Vagina (tissue), 2 donors: ENCODE measurements around the gene DUSP8.
"Not testable (repeated sequence)": the region's sequence is repeated elsewhere in the genome, so short reads cannot be mapped to it uniquely, and the experiment has no call there.

Experiments used
- POLR2A ChIP-seq, 2 donors: fragments of 450-650 bp; IDR thresholded peaks; one replicate each; pipeline ENCODE4 v1.6.1; 2017; ENCODE audit warnings: antibody characterized with exemption in 2 of 2, mild to moderate bottlenecking in 2 of 2, moderate library complexity in 2 of 2
- POLR2AphosphoS5 ChIP-seq, 2 donors: sonication (generic); formaldehyde crosslinking; IDR thresholded peaks; one replicate each; pipeline ENCODE4 v1.9.0; 2017; ENCODE audit warnings: antibody characterized with exemption in 2 of 2, mild to moderate bottlenecking in 2 of 2, low read depth in 1 of 2; ENCODE audit not compliant: insufficient read depth in 1 of 2
- TF ChIP-seq, protein P1 (sequence below), 3 experiments: fragments of 450-650 bp in 2 of 3; fragments of 200-600 bp in 1 of 3; sonication (generic) in 1 of 3; IDR thresholded peaks; one replicate each; pipeline ENCODE4 v1.5.1; 2017 to 2019; ENCODE audit warnings: antibody characterized with exemption in 3 of 3, mild to moderate bottlenecking in 2 of 3, moderate library complexity in 2 of 3

DNA sequence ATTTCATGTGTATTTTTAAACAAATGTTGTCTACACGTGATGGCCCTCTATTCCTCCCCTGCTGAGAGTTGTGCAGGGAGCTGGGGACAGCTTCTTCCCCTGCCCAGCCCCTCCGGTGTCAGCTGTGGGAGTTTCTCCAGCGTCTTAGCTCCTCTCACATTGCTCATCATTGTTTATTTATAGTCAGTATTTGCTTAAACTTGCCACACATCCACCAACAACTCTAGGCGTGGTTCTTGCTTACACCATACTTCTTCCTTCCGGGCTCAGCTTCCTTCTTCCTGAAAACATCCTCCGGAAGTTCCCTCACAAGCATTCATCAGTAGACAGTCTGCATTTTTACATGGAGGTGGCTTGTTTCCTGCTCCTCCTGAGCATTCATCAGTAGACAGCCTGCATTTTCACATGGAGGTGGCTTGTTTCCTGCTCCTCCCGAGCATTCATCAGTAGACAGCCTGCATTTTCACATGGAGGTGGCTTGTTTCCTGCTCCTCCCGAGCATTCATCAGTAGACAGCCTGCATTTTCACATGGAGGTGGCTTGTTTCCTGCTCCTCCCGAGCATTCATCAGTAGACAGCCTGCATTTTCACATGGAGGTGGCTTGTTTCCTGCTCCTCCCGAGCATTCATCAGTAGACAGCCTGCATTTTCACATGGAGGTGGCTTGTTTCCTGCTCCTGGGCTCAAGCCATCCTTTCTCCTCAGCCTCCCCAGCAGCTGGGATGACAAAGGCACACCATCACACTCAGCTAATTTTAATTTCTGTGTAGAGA is 17.3 kb upstream of the DUSP8 start:
- TF ChIP-seq, protein P1, sequence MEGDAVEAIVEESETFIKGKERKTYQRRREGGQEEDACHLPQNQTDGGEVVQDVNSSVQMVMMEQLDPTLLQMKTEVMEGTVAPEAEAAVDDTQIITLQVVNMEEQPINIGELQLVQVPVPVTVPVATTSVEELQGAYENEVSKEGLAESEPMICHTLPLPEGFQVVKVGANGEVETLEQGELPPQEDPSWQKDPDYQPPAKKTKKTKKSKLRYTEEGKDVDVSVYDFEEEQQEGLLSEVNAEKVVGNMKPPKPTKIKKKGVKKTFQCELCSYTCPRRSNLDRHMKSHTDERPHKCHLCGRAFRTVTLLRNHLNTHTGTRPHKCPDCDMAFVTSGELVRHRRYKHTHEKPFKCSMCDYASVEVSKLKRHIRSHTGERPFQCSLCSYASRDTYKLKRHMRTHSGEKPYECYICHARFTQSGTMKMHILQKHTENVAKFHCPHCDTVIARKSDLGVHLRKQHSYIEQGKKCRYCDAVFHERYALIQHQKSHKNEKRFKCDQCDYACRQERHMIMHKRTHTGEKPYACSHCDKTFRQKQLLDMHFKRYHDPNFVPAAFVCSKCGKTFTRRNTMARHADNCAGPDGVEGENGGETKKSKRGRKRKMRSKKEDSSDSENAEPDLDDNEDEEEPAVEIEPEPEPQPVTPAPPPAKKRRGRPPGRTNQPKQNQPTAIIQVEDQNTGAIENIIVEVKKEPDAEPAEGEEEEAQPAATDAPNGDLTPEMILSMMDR (IDR thresholded peaks at IDR 0.05) = not testable (repeated sequence)
- not testable (repeated sequence) for TF ChIP-seq POLR2A (IDR thresholded peaks at IDR 0.05); POLR2AphosphoS5 (IDR thresholded peaks at IDR 0.05; ENCODE audit: insufficient read depth in 1 of 2, low read depth in 1 of 2)
